GM06990 (cell line): ENCODE measurements around the gene KCNRG.
"Not testable (repeated sequence)": the region's sequence is repeated elsewhere in the genome, so short reads cannot be mapped to it uniquely, and the experiment has no call there.

ENCODE experiments used
- DNase-seq: peaks from one replicate; pipeline ENCODE4 v3.0.0-alpha.2; 2011; ENCODE audit not compliant: insufficient read length; ENCODE audit errors: extremely low read depth
- H3K27me3 ChIP-seq: replicated peaks from 2 replicates; pipeline ENCODE4 v1.6.0; 2011; ENCODE audit warnings: low read length; ENCODE audit not compliant: control insufficient read depth, insufficient read depth
- H3K36me3 ChIP-seq: 2 replicates; pipeline ENCODE4 v1.5.1; 2011; ENCODE audit warnings: low read length; ENCODE audit not compliant: control insufficient read depth, insufficient read depth
- H3K4me3 ChIP-seq: replicated peaks from 2 replicates; pipeline ENCODE4 v1.5.1; 2011; ENCODE audit warnings: low read depth, mild to moderate bottlenecking, control low read depth, low read length
- CTCF ChIP-seq: IDR thresholded peaks from 2 replicates; pipeline ENCODE4 v1.5.1; 2011; ENCODE audit warnings: low read length, control low read depth, mild to moderate bottlenecking, inconsistent platforms; ENCODE audit not compliant: insufficient read depth, poor library complexity, severe bottlenecking

KCNRG gene

GRCh38 chr13:49977992-49978391, 37.3 kb upstream of the KCNRG start:
- DNase-seq = no peak
- no peaks in the 10 kb centered on the region for H3K36me3 ChIP-seq
- no peak for TF ChIP-seq CTCF
- no peaks in the 10 kb centered on the region for H3K27me3 ChIP-seq
- no peak overlapping the region for H3K4me3 ChIP-seq

GRCh38 chr13:49980266-49980665, 35.0 kb upstream of the KCNRG start:
- no peak for DNase-seq
- no peaks in the 10 kb centered on the region for H3K36me3 ChIP-seq
- TF ChIP-seq CTCF = no peak
- H3K27me3 ChIP-seq = no peaks in the 10 kb centered on the region
- H3K4me3 ChIP-seq = no peak overlapping the region

- Histone ChIP-seq H3K36me3 (no peaks in the 10 kb centered on the region; the same call in 1 of the 2 replicates), H3K4me3 (no peak overlapping the region), H3K27me3 (no peaks in the 10 kb centered on the region)
- DNase-seq = no peak
- no peak for TF ChIP-seq CTCF
Measured at GRCh38 chr13:49985129-49985528, 30.1 kb upstream of the KCNRG start.

GRCh38 chr13:49986471-49986870, 28.8 kb upstream of the KCNRG start:
- H3K27me3 ChIP-seq = no peaks in the 10 kb centered on the region
- no peaks in the 10 kb centered on the region; the same call in 1 of the 2 replicates for H3K36me3 ChIP-seq
- DNase-seq = no peak
- no peak for TF ChIP-seq CTCF
- no peak overlapping the region for H3K4me3 ChIP-seq

- H3K36me3 ChIP-seq, H3K27me3 ChIP-seq, H3K4me3 ChIP-seq, DNase-seq: not testable (repeated sequence)
Measured at GRCh38 chr13:49990612-49991011, 24.6 kb upstream of the KCNRG start.

- H3K4me3 ChIP-seq = no peak overlapping the region
- H3K36me3 ChIP-seq = no peaks in the 10 kb centered on the region
- no peak for DNase-seq
- no peaks in the 10 kb centered on the region for H3K27me3 ChIP-seq
- no peak for TF ChIP-seq CTCF
Measured at GRCh38 chr13:49993111-49993510, 22.1 kb upstream of the KCNRG start.
